ENCODE data around the gene SLIT2.

DNA sequence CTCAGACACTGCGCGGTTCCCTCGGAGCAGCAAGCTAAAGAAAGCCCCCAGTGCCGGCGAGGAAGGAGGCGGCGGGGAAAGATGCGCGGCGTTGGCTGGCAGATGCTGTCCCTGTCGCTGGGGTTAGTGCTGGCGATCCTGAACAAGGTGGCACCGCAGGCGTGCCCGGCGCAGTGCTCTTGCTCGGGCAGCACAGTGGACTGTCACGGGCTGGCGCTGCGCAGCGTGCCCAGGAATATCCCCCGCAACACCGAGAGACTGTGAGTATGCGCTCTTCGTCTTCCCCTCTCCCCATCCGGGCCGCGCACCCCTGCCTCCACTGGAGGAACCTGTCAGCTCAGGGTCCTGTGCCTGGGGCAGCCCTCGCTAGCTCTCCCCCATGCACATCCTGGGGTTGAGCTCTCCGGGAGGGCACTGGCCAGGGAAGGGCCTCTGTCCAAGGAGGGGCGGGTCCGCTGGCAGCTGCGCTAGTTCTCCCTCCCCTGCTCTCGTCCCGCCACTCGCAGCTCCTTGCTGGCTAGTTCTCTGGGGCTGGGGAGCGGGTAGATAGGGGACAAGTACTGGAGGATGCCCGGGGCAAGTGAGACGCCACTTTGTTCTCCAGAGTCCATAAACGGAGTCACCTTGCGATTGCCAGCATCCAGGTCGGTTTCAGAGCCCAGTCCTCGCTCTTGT, 2.2 kb downstream of the SLIT2 start:
- TF ChIP-seq, protein P1, sequence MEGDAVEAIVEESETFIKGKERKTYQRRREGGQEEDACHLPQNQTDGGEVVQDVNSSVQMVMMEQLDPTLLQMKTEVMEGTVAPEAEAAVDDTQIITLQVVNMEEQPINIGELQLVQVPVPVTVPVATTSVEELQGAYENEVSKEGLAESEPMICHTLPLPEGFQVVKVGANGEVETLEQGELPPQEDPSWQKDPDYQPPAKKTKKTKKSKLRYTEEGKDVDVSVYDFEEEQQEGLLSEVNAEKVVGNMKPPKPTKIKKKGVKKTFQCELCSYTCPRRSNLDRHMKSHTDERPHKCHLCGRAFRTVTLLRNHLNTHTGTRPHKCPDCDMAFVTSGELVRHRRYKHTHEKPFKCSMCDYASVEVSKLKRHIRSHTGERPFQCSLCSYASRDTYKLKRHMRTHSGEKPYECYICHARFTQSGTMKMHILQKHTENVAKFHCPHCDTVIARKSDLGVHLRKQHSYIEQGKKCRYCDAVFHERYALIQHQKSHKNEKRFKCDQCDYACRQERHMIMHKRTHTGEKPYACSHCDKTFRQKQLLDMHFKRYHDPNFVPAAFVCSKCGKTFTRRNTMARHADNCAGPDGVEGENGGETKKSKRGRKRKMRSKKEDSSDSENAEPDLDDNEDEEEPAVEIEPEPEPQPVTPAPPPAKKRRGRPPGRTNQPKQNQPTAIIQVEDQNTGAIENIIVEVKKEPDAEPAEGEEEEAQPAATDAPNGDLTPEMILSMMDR (IDR thresholded peaks at IDR 0.05), result no peak
- TF ChIP-seq POLR2AphosphoS5 (IDR thresholded peaks at IDR 0.05), result no peak
- no peak for TF ChIP-seq POLR2A (IDR thresholded peaks at IDR 0.05)
